Type B pancreatic cell (in vitro differentiated cells): ENCODE results near the gene PACSIN3. TPM values are rescaled to one million over a fixed set of nuclear protein-coding genes. Genes with fewer than 3 reads are reported as not detected.

Experiments used
- DNase-seq: peaks from one replicate; pipeline ENCODE4 v3.0.0; 2021; ENCODE audit warnings: mixed read lengths; ENCODE audit not compliant: unreplicated experiment; ENCODE audit errors: extremely low spot score
- H3K27ac Mint-ChIP-seq: 2 replicates; pipeline ENCODE4 v1.8.0; 2021; ENCODE audit warnings: mild to moderate bottlenecking, mixed read lengths
- H3K27me3 Mint-ChIP-seq: 2 replicates; pipeline ENCODE4 v1.8.0; 2021; ENCODE audit warnings: mixed read lengths
- H3K36me3 Mint-ChIP-seq: 2 replicates; pipeline ENCODE4 v1.8.0; 2021; ENCODE audit warnings: mixed read lengths
- H3K4me1 Mint-ChIP-seq: one replicate; pipeline ENCODE4 v1.8.0; 2021; ENCODE audit warnings: mixed read lengths; ENCODE audit not compliant: unreplicated experiment
- H3K4me3 Mint-ChIP-seq: 2 replicates; pipeline ENCODE4 v1.8.0; 2021; ENCODE audit warnings: mild to moderate bottlenecking, mixed read lengths
- H3K9me3 Mint-ChIP-seq: 2 replicates; pipeline ENCODE4 v1.8.0; 2021; ENCODE audit warnings: mixed read lengths
- CTCF ChIP-seq: fragments of 200-600 bp; sonication (generic); conservative IDR thresholded peaks from 2 replicates; pipeline ENCODE4 v1.5.0; 2021; ENCODE audit warnings: antibody characterized with exemption, mild to moderate bottlenecking
- total RNA-seq: library from RNA; stranded (reverse); gene quantifications from 2 replicates; pipeline ENCODE4 v1.2.1, GENCODE V29; 2021; ENCODE audit warnings: low replicate concordance

The PACSIN3 gene
- total RNA-seq, 1 donor from 2014 or later = 52.5 TPM

- Mint-ChIP-seq H3K9me3 (no peaks in the 10 kb centered on the region), H3K27me3 (no peaks in the 10 kb centered on the region), H3K36me3 (peaks cover 3% of the 10 kb centered on the region), H3K4me3 (no peak overlapping the region), H3K27ac (no peak overlapping the region), H3K4me1 (no peaks in the 10 kb centered on the region)
- DNase-seq = no peak
- no peak for TF ChIP-seq CTCF
These were observed 23.0 kb downstream of the PACSIN3 start for GRCh38 chr11:47163193-47163592.

GRCh38 chr11:47162426-47162825 lies 23.8 kb downstream of the PACSIN3 start:
- Mint-ChIP-seq H3K27ac (no peak overlapping the region), H3K4me1 (no peaks in the 10 kb centered on the region), H3K4me3 (no peak overlapping the region), H3K27me3 (no peaks in the 10 kb centered on the region), H3K9me3 (no peaks in the 10 kb centered on the region), H3K36me3 (peaks cover 5% of the 10 kb centered on the region)
- no peak for TF ChIP-seq CTCF
- no peak for DNase-seq

- Mint-ChIP-seq H3K9me3 (no peaks in the 10 kb centered on the region), H3K27me3 (no peaks in the 10 kb centered on the region), H3K4me3 (no peak overlapping the region), H3K27ac (no peak overlapping the region), H3K4me1 (no peaks in the 10 kb centered on the region), H3K36me3 (peaks cover 5% of the 10 kb centered on the region)
- no peak for DNase-seq
- no peak for TF ChIP-seq CTCF
These were observed 24.3 kb downstream of the PACSIN3 start for GRCh38 chr11:47161890-47162289.

- Mint-ChIP-seq H3K36me3 (peaks cover 5% of the 10 kb centered on the region), H3K9me3 (no peaks in the 10 kb centered on the region), H3K4me3 (no peak overlapping the region), H3K27me3 (no peaks in the 10 kb centered on the region), H3K4me1 (no peaks in the 10 kb centered on the region), H3K27ac (no peak overlapping the region)
- peak; percentile 75 for TF ChIP-seq CTCF
- no peak for DNase-seq
These were observed 24.9 kb downstream of the PACSIN3 start for GRCh38 chr11:47161134-47161854.

GRCh38 chr11:47160753-47161133 lies 25.5 kb downstream of the PACSIN3 start:
- no peaks in the 10 kb centered on the region for H3K4me1 Mint-ChIP-seq

More at GRCh38 chr11:47160753-47161133, 25.5 kb downstream of the PACSIN3 start:
- Mint-ChIP-seq H3K27me3 (no peaks in the 10 kb centered on the region), H3K27ac (no peak overlapping the region), H3K9me3 (no peaks in the 10 kb centered on the region), H3K36me3 (peaks cover 5% of the 10 kb centered on the region), H3K4me3 (no peak overlapping the region)
- no peak for DNase-seq
- TF ChIP-seq CTCF = no peak
